NCI-H345 (cell line): ENCODE data around the gene OSBPL3.
A peak's percentile ranks its signal among the peaks of the same experiment; 100 is the strongest.

Experiments
- DNase-seq: peaks from one replicate; lab custom pipeline; 2025; lab: John Stamatoyannopoulos, UW

Gene OSBPL3

DNA sequence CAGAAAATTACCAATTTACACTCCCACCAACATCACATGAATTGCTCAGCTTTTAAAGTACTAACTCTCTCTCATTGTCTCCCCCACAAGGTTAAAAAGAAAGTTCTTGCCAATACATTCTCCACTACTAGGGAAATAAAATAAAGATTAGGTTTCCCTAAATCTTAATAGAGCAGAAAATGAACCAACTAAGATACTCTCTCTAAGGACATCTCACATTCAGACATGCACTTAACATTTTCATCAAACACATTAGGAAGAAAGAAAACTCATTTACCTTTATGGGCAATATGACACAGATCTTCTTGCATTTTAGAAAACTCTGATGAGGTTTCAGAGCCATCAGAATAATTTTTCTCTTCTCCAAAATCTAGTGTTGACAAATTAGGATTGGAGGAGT lies 118.6 kb downstream of the OSBPL3 start:
- DNase-seq = no peak

DNA sequence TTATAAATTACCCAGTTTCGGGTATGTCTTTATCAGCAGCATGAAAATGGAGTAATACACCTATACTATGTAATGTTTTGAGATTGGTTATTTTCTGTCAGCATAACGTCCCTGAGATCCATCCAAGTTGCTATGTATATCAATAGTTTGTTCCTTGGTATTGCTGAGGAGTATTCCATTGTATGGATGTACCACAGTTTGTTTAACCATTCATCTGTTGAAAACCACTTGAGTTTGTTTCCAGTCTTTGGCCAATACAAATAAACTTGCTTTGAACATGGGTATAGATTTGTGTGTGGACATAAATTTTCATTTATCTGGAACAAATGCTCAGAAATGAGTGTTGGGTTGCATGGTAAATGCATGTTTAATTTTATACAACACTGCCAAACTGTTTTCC lies 119.4 kb downstream of the OSBPL3 start:
- DNase-seq = no peak

DNA sequence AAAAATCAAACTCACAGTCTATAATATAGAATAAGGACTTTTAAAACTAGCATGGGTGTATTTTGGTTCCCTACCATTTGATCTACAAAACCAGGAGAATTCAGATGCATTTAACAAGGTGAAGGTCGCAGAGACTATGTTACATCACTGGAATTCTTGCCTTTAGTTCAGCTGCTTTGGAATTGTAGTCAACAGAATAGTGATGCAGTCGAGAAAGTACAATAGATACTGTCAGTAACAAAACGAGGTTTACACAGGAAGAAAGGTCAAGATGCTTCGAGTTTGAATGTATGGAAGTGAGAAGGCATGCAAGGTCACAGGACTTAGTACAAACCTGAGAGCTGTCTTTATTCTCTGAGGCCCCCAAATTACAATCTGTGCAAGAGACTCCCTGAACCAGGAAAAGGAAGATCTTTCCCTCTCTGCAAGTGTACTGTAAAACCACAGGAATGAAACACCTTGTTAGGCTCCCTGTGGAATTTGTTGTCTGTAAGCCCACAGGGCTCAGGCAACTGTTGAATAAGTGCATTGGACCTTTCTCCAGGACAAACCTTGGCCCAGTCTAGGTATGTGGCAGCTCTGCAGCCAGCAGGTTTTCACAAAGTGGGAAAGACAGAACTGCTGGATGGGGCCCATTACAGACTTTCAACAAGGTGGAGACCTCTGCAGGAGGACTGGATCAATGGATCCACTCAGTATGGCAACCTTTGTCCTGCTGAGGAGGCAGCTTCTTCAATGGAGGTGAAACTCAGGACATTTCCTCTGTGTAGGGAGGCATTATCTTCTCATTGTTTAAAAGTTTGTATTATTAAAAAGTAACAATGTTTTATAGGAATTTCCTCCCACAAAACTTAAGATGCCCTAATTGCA lies 121.6 kb downstream of the OSBPL3 start:
- DNase-seq = no peak

DNA sequence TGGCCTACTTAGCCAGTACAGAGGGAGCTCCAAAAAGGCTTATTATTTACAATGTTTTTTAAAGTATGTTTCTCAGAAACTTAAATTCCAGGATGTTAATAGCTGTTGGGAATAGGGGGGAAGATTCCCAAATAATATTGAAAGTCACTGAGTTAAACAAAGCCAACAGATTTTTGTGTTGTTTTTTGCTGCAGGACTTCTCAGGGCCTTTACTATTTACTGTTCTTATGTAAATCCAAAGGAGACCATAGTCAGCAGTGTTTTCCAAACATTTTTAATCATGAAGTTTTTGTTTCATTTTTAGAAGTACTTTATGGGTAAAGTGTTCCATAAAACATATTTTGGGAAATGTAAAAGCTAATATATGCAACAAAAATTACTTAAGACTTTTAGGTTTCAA lies 122.4 kb downstream of the OSBPL3 start:
- DNase-seq = no peak

DNA sequence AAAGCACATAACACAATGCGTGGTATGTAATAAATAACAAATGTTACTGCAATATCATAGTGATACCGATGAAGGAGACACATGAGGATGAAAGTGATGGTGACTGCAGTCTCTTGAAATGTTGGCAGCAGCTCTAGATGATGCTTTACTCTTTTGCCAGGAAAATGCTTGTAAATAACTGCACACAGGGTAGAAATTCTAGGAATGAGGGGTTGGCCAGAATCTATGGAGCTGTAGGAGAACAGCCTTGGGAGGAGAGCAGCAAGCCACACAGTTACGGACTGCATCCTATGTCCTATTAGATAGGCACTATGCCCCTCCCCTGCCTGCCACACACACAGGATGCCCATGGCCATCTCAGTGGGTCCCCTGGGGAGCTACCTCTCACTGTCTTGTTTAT lies 125.1 kb downstream of the OSBPL3 start:
- DNase-seq = peak; percentile 28

DNA sequence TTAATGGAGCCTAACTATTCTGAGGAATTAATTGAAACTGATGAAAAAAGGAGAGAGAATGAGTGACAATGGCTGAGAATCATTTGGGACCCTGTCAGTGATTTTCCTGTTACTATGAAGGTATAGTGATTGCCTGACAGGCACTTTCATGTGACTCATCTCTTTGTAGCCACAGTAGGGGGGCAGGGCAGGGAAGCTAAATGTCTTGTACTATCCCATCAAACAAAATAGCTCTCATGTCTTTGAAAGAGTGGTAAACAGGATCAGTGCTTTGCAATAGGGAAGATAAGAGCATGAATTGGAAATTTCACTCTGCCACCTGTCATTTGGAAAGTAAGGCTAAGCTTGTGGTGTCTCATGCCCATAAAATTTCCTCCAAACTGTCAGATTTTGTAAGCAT lies 128.2 kb downstream of the OSBPL3 start:
- peak; percentile 76 for DNase-seq

DNA sequence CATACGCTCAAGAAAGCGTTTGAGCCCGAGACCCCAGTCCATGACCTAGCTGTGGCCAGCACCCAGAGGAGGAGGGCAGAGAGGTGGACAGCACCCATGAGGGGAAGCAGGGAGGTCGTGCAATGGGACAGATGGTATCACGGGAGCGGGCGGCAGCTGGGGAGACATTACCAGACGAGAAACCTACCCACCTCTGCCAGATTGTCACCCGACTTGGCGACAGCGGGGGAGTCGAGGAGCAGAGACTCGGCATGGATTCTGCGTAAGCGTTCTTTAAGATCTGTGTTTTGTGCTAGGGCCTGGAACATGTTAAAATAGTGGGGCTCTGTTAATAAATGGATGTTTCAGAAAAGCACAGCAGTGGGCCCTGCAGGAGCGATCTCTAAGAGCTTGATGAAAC lies 131.1 kb downstream of the OSBPL3 start:
- no peak for DNase-seq

DNA sequence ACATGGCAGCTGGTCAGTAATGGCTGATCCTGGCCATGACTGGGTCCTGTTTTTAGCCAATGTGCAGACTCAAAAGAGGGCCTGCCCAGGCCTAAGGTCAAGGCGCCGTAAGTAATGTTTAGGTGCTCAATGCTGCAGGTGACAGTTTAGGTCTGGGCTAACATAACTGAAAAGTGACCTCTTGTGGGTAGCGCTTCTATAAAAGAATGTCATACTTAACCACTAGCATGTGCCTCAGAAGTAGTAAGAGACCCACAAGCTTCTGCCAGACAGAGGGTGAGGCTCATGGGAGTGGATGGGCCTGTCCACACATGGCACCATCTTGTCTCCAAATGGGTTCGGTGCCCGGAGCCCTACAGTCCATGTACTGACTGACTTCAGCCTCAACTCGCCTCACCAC lies 132.2 kb downstream of the OSBPL3 start:
- no peak for DNase-seq

DNA sequence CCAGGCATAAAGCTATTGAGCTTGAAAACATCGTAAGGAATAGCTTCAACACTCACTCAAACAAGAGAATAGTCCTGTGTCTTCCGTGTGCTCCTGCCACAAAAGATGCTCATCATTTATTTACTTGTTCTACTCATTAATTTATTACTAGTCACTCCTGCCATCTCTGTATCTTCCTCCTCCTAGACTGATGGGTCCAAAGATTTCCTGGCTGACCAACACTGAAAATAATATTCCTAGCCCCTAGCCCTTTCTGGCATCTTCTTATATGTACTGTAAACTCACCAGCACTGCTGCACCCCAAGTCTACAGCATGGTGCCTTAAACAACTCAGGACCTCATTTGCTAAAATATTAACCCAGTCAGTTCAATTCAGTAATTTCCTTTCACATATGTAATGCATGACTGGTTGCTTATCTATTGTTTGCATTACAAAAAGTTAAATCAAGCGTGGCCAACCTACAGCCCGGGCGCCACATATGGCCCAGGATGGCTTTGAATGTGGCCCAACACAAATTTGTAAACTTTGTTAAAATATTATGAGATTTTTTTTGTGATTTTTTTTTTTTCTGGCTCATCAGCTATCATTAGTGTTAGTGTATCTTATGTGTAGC lies 136.1 kb downstream of the OSBPL3 start:
- no peak for DNase-seq

DNA sequence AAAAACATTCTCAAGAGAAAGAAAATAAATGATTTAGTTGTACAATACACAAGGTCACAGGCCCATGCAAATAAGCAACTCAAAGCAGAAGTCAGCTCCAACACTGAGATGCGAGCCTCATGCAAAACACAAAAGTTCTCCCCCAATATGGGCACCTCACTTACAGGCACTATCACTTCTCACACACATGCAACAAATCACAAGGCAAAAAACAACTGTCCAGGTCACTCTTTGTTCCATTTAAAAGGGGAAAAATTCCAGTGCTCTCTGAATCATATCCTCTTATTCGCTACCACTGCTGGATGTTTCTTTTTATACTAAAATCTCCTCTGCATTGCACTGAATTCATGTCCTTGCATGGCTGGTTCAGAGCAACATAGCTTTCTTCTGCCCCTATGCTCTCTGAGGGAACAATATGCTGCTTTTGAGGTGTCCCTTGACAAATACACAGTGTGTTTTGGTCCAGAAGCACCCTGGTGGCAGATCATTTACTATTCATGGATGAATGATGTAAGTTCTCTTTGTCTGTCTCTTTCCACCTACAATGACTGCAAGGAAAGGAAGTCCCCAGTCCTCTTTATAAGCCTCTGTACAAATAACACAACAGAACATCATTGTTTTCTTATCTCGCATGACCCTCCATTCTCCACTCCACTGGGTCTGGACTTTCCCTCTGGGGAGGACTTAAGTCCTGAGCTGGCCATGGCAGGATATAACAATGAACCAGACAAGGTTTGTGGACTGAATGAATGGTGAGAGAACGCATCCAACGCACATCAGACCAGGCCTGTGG lies 137.3 kb downstream of the OSBPL3 start:
- peak; percentile 65 for DNase-seq

DNA sequence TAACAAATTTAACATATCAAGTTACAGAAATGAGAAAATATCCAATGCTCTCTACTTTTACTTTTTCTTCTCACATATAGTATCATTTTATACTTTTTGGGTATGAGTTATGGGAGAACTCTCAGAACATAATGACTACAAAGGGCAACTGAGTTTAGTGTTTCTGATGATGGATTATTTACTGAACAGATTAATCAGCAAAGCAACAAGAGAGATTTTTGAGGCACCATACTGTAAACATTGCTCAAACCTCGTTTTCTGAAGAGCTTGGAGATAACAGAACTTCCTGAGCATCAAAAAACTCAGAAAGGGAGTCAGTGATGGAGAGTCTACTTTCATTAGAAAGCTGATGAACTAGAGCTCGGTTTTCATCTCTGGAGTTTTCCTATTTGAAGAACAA lies 137.9 kb downstream of the OSBPL3 start:
- DNase-seq = no peak

DNA sequence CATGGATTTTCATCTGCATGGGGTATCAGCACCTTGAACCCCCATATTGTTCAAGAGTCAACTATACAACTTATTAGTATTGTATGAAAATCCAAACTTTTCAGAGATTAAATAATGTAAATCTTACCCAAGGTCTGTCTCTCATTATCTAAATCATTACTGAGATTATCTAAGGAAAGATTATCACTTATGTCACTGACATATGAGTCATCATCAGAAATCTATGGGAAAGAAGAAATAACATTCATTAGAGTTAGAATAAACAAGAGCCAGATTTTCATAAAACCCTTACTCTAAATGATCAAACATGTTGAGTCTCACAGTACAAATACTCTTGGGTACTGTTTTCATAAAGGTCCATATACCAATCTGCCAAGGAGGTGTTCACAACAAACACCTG lies 139.4 kb downstream of the OSBPL3 start:
- no peak for DNase-seq

DNA sequence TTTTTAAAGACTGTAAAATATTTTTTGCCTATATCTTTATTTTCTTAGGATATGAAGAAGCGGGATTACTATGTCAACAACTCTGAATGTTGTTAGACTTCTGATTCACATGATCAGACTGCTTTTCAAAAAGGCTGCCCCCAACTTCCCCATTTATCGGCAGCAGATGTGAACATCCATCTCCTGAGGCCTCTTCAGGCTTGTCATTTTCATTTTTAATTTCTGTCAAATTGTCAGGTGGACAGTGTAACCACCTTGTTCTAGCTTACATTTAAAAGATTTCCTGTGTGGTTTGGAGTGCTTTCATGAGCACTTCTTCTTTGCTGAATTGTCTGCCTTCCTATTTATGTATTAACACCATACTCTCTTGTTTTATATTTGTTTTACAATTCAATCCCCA lies 143.9 kb downstream of the OSBPL3 start:
- no peak for DNase-seq

DNA sequence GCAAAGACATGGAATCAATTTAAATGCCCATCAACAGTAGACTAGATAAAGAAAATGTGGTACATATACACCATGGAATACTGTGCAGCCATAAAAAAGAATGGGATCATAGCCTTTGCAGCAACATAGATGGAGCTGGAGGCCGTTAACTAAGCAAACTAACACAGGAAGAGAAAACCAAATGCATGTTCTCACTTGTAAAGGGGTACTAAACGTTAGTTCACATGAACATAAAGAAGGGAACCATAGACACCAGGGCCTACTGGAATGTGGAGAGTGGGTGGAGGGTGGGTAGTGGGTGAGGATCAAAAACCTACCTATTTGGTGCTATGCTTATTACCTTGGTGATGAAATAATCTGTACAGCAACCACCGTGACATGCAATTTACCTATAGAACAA lies 144.3 kb downstream of the OSBPL3 start:
- no peak for DNase-seq

DNA sequence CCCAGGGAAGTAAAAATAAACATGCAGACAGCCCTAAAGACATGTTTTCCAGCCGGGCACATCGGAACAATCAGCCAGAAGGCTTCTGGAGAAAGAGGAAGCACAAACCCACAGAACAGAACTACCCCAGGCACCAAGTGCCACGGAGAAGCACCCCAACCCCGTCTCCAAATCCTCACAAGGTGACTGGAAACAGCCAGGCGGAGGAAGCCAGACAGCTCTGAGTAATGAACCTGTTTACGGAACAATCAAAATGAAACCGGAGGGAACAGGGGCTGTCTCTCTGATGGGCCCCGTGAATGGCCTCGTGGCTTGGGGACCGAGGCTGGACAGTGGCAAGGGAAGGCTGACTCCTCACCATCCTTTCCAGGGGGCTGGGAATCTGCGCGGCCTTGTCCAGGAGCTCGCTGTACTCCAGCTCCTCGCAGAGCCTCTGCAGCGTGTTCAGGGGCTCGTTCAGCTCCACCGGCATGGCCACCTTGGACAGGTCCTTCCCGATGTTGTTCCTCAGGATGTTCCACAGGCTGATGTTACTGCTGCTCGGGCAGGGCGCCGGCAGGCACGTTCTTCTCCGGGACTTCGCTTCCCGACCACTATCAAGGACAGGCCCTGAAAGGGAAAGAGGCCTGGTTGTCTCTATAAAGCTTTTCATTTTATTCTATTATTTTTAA lies 145.7 kb downstream of the OSBPL3 start:
- DNase-seq = no peak

DNA sequence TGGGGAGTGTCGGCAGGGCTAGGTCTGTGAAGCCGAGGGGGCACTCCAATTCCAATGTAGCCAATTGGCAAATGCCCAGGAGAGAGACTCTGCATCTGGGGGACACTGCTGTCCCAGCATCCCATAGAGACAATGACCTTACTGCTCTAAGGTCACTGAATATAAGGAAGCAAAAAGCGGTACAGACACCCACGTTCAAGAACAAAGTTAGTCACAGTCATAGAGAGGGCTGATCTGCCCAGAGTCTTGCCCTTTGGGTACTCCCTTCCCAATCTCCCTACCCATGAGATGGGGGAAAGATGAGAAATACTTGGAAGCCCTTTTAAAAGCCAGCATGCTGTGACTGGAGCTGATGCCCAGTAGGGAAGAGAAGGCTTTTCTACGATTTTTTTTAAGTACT lies 146.4 kb downstream of the OSBPL3 start:
- no peak for DNase-seq

DNA sequence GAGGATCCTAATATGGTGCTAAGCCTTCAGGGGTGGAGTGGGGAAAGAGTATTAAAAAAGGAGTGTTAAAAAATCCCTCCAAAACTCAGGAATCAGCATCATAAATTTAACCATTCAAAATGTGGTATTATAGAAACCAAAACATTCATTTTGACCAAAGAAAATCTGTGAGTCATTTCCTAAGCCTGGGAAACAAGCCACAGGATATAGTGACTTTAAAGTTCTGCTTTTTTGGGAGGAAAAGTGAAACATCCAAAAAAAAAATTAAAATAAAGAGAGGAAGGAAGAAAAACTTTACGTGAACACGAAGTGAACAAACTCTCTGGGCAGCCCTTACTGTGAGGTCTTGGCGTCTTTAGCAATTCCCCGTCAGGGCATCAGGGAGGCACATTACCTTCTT lies 148.7 kb downstream of the OSBPL3 start:
- DNase-seq = no peak

DNA sequence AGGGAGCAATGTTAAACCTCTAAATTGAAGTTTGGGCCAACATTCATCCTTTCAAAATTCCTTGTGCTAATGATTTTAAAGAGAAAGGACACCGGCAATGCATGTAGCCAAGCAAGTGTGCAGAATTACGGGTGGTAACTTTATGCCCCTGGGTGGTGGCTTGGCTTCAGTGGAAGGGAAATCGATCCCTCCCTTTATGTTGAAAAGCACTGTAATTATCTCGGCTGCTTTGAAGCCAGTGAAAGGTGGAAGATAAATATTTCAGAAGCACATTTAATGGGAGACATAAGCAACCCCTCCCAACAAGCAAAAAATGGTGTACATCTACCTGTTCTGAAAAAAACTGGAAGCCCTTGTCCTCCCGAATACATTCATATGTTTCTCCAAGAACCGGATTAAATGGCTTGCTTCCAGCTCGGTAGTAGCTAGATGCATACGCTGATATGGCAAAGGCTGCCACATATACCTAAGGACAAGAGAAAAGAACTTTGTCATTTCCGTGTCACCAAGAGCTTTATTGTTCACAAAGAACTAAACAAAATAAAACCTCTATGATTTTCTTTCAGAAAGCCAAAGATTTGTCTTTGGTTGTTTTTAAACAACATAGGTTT lies 149.4 kb downstream of the OSBPL3 start:
- peak; percentile 73 for DNase-seq

DNA sequence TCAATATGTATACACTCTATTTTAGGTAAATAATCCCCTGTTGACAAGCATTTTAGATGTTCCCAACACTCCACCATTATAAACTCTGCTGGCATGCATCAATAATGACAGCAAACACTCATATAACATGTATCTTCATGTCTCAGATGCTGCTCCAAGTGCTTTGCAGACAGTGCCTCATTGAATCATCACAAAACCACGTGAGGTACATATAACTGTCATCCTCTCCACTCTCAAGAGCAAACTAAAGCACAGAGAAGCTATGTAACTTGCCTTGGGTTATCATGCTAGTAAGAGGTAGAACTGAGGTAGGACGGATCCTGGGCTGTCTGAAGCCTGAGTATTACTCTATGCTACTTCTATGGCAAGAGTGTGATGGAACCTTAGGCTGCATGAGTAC lies 150.2 kb downstream of the OSBPL3 start:
- DNase-seq = peak; percentile 70

DNA sequence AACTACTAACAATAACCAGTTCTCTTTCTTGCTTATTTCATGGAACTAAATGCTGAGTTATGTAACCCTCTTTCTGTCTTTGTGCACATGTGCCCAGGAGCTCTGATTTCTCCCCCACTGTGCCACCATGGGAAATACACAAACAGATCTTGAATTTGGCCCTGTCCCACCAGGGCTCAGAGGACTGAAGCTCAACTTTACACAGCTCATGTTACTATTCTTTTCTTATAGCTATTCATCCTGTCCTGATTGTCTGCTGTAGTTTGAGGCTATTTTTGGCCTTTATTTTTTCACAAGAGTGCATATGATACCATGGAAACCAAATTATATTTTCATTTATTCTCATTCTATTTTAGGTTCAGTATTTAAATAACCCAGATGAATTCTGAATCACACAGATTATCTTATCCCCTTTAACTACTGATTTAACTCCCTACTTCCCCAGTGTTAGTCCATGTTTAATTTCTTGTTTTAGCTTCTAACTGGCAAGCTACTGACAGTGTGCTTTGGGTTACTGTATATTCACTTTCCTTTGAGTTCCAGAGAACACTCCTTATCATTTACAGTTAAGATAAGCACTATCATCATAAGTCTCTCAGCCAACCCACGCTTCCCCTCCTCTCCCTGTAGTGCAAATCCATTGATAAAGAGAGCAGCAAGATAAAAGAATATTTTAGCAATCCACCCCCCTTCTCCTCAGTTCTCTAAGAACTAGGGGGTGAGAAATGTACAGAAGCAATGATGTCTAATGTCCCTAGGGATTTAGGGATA lies 150.9 kb downstream of the OSBPL3 start:
- DNase-seq = peak; percentile 59

DNA sequence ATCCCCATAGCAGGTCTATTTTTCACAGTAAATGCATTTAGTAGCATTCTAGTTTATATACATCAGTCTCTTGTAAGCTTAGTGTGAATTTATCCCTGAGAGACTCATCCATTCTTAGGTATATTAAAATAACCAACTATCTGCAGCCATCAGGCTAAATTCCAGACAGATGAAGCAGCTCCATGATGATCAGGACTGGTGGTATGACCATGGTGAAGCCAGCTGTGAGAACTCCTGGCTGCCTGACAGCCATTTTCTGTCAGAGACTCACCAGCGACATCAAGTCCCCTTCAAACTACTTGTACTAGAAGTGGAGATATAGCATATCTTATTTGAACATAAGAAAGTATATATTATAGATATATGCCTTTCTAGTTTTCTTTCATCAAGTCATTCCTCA lies 152.4 kb downstream of the OSBPL3 start:
- DNase-seq = no peak
